GM19467 (cell line): ENCODE measurements around the gene SLC12A9.

Source experiments
- ATAC-seq: cut with Tn5 transposase; IDR thresholded peaks from one replicate; pipeline ENCODE4 v1.9.1; 2021; ENCODE audit warnings: mild to moderate bottlenecking, moderate library complexity; ENCODE audit not compliant: unreplicated experiment

Gene SLC12A9

DNA sequence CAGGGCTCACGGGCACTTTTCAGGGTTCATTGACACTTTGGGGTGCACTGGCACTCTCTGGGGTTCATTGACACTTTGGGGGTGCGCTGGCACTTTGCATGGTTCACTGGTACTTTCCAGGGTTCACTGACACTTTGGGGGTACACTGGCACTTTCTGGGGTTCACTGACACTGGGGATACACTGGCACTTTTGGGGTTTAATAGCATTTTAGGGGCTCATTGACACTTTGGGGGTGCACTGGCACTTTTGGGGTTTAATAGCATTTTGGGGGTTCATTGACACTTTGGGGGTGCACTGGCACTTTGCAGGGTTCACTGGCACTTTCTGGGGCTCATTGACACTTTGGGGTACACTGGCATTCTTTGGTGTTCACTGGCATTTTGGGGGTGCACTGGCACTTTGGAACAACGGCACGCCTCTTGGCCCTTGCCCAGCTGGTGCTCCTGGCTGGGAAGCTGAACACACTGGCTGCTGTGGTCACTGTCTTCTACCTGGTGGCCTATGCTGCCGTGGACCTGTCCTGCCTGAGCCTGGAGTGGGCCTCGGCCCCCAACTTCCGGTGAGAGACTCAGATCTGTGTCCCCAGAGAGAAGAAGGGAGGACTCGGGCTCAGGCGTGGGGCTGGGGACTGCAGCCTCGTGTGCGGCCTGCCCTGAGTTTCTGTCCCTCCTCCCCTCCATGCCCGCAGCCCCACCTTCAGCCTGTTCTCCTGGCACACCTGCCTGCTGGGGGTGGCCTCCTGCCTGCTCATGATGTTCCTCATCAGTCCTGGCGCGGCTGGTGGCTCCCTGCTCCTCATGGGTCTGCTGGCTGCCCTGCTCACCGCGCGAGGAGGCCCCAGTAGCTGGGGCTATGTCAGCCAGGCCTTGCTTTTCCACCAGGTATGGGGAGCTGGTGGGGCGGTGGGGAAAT lies 8.4 kb downstream of the SLC12A9 start:
- no peak for ATAC-seq

DNA sequence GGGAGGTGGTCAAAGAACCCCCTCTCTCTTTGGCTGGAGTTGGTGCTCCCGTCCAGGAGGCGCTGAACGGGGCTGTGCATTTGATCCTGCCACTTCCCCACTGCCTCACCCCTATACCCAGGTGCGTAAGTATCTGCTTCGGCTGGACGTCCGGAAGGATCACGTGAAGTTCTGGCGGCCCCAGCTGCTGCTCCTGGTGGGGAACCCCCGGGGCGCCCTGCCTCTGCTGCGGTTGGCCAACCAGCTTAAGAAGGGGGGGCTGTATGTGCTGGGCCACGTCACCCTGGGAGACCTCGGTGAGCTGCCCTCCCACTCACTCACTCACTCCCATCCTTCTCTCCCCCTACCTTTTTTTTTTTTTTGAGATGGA lies 9.1 kb downstream of the SLC12A9 start:
- no peak for ATAC-seq

DNA sequence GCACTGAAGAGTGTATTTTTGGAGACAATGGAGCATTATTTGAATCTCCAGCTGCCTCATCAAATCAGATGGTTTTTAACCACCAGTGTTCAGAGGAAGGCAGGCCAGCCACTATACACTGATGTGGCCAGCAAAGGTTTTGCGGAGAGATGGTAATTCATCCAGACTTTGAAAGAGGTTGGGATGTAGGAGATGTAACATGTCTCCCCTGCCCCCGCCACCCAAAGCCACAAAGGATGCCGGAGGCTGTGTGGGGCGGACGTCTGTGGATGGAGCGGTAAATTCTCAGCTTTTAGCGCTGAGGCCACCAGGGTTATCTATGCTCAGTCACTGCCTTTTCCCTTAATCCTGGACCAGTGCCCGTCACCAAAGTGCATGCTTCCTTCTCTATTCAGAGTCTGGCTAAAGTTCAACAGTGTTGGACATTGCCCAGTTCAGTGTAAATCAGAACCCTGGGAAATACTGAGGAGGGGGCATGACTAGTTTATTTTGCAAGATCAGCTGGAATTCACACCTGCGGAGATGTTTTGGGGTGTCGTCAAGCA lies 11.0 kb downstream of the SLC12A9 start:
- no peak for ATAC-seq

DNA sequence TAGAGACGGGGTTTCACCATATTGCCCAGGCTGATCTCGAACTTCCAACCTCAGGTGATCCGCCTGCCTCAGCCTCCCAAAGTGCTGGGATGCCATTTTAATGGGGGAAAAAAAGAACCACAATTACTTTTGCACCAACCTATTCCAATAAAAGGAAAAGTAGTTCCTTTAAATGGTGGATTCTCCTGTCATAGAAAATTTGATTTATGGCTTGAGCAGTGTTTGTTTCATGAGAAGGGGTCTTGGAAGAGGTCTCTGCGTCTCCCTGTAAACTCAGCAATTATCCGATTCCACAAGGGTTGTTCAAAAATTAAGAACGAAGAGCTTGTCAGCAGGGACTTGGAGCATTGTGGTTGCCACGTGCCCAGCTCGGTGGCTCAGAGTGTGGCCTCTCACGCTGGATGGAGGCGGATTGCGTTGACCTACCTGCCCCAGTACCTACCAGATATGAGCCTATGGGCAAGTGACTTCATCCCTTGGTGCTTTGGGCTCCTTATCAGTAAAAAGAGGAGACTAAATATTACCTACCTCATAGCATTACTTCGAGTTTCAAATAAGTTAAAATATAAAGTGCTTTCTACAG lies 11.8 kb downstream of the SLC12A9 start:
- no peak for ATAC-seq

DNA sequence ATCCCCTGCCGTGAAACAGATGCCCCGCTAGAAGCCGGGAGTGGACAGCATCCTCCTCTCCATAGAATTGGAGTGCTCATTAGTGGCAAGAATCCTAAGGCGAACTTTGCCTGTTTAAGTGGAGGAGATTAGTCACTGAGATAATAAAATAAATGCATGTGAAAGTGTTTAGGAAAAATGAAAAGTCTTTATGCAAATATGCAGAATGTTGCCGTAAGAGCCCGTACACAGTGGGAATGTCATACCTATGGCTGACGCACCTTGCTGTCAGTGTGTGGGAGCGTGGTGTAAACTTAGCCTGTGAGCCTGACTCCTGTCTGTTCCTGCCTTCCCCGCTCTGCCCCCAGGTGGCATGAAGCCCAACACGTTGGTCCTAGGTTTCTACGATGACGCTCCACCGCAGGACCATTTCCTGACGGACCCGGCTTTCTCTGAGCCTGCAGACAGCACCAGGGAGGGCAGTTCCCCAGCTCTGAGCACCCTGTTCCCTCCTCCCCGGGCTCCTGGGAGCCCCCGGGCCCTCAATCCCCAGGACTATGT lies 12.9 kb downstream of the SLC12A9 start:
- no peak for ATAC-seq

DNA sequence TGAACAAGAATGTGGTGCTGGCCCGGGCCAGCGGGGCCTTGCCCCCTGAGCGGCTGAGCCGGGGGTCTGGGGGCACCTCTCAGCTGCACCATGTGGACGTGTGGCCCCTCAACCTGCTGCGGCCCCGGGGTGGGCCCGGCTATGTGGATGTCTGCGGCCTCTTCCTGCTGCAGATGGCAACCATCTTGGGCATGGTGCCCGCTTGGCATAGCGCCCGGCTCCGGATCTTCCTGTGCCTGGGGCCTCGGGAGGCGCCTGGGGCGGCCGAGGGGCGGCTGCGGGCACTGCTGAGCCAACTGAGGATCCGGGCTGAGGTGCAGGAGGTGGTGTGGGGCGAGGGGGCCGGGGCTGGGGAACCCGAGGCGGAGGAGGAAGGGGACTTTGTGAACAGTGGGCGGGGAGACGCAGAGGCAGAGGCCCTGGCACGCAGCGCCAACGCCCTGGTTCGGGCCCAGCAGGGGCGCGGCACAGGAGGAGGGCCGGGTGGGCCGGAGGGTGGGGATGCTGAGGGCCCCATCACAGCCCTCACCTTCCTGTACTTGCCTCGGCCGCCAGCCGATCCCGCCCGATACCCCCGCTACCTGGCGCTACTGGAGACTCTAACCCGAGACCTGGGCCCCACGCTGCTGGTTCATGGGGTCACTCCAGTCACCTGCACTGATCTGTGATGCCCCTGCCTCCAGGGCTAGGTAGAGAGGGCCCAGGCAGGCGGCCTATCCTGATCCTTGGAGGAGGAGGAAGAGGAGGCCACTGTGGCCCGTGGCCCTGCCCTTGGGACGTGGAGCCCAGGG lies 13.6 kb downstream of the SLC12A9 start:
- ATAC-seq = no peak

DNA sequence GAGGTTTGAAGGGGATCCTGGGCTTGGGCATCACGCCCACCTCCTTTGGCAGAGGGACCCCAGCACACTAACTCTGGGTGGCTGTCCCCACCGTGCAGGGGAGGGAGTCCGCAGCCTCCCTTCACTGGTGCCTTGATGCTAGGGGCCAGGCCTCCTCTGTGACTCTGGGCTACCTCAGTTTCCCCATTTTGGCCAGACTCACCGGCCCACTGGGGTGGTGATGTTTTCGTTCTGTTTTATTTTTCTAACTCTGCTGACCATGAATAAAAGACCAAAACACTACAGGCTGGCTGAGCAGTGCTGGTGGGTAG lies 14.2 kb downstream of the SLC12A9 start:
- no peak for ATAC-seq

GRCh38 chr7:100867040-100867775 lies 14.7 kb downstream of the SLC12A9 start, which contains the start of gene TRIP6:
Gene TRIP6 (plus strand): TSS chr7:100867387. CDS start chr7:100867498, 111 bp downstream.
- ATAC-seq = no peak

DNA sequence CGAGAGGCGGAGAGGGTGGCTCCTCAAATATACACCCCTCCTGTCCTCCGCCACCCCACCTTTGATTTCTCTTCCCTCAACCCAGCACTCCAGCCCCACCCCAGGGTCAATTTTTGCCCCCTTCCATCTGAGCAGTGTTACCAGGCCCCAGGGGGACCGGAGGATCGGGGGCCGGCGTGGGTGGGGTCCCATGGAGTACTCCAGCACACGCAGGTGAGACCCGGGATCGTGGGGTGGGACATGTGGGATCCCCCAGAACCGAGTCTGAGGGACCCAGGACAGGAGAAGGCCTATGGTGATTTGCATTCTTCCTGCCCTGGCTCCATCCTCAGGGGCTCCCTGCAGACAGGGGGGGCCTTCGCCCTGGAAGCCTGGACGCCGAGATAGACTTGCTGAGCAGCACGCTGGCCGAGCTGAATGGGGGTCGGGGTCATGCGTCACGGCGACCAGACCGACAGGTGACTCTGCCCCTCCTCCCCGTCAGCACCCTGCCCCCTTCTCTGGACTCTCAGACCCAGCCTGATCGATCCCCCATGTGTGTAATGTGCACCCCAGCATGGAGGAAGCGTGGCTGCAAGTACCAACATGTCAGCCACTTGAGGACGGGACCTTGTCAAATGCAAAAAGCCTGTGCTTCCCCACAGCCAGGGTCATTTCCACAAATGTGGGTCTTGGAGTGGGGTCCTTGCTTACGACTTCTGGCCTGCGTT lies 15.4 kb downstream of the SLC12A9 start:
- no peak for ATAC-seq

GRCh38 chr7:100873599-100874299 lies 21.2 kb downstream of the SLC12A9 start:
- no peak for ATAC-seq

DNA sequence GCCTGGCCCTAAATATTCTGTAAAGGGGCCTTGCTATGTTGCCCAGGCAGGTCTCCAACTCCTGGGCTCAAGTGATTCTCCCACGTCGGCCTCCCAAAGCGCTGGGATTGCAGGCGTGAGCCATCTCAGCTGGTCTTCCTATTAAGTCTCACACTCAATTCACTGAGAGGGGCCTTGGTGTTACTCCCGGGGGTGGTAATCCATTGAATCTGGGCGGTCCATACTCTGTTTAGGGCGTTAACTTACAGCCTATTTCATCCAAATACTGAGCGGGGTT lies 21.7 kb downstream of the SLC12A9 start:
- no peak for ATAC-seq

DNA sequence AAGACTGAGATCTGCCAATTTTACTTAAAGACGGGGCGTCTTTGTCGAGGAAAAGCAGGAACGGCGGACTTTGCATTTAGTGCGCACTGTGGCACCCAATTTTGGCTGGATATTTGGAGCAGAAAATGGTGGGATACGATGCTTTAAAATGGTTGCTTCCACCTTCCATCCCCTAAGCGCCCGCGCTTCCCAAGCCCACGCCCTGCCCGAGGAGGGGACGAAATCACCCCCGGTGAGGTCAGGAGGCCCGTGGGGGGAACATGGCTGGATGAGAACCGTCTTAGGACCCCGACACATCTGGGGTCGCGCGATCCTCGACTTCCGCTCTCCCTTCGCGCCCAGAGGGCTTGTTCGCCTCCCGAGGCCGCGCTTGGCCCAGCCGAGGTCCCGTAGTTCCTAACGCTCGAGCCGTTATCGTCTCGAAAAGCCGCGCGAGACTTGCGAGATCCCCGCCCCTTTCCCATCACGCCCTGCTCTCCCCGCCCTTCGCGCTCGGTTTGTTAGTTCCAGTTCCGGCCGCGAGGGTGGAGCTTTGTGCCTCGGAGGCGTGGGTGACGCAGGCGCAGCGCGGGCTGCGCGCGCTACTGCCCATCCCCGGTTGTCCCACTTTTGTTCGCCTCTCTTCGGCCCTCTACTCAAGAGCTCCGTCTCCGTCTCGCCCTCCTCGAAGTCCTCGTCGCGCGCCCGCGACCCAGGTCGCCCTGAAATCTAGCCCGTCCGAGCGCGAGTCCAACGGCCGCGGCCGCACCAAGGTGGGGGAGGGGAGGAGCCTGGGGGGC lies 22.3 kb downstream of the SLC12A9 start, which contains the start of gene SRRT:
Gene SRRT, plus strand, starts transcription at position 527 of the 779 bp plus-strand sequence. CDS start 488 bp downstream, outside the sequence.
- ATAC-seq = peak; percentile 84

- ATAC-seq = peak; percentile 14
These were observed 22.8 kb downstream of the SLC12A9 start for GRCh38 chr7:100875356-100875751.

DNA sequence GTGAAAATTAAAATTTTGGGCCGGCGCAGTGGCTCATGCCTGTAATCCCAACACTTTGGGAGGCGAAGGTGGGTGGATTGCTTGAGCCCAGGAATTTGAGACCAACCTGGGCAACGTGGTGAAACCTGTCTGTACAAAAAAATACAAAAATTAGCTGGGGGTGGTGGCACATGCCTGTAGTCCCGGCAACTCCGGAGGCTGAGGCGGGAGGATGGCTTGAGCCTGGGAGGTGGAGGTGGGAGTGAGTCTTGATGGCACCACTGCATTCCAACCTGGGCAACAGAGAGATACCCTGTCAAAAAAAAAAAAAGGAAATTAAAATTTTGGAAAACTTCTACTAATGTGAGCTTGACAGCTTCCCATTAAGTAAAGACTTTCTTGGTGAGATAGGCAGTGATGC lies 25.5 kb downstream of the SLC12A9 start:
- ATAC-seq = no peak

GRCh38 chr7:100878685-100879084 lies 26.2 kb downstream of the SLC12A9 start:
- no peak for ATAC-seq

GRCh38 chr7:100879685-100880261 lies 27.3 kb downstream of the SLC12A9 start:
- no peak for ATAC-seq

- ATAC-seq = no peak
These were observed 28.1 kb downstream of the SLC12A9 start for GRCh38 chr7:100880645-100881044.

DNA sequence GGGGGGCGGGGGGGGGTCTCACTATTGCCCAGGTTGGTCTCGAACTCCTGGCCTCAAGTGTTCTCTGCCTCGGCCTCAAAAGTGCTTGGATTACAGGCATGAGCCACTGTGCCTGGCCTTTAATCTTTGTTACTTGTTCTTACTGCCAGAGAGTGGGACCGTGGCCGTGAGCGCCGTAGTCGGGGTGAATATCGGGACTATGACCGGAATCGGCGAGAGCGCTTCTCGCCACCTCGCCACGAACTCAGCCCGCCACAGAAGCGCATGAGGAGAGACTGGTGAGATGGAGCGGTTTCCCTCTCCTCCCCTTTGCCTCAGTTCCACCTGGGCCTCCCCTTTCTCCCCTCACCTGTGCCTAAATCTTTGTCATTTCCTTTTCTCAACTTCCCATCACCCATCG lies 28.6 kb downstream of the SLC12A9 start:
- ATAC-seq = no peak
